Stimulated activated naive CD8-positive, alpha-beta T cell treated with anti-CD3 and anti-CD28 coated beads, Interleukin-15, amount 100 ng/mL, for 72 hours (primary cell): ENCODE measurements around the gene LDLRAD1.
A peak's percentile ranks its signal among the peaks of the same experiment; 100 is the strongest.
"Not testable (repeated sequence)": the region's sequence is repeated elsewhere in the genome, so short reads cannot be mapped to it uniquely, and the experiment has no call there.

Experiments
- ATAC-seq: fragments of 150-1000 bp; cut with Tn5 transposase; 2 replicates; pipeline ENCODE4 v1.10.0; 2021; ENCODE audit warnings: mild to moderate bottlenecking, moderate library complexity
- DNase-seq, 2 donors: peaks; one replicate each; pipeline ENCODE4 v3.0.0; 2021 to 2022
- H3K27ac Mint-ChIP-seq, 2 donors: one replicate each; pipeline ENCODE4 v1.8.0; 2022; ENCODE audit warnings: mild to moderate bottlenecking in 2 of 2, mixed read lengths in 2 of 2, moderate library complexity in 2 of 2
- H3K27me3 Mint-ChIP-seq: one replicate; pipeline ENCODE4 v1.8.0; 2022; ENCODE audit warnings: mixed read lengths
- H3K4me1 Mint-ChIP-seq: one replicate; pipeline ENCODE4 v1.8.0; 2022; ENCODE audit warnings: mild to moderate bottlenecking, mixed read lengths
- H3K4me3 Mint-ChIP-seq, 2 donors: one replicate each; pipeline ENCODE4 v1.8.0; 2022; ENCODE audit warnings: mild to moderate bottlenecking in 2 of 2, mixed read lengths in 2 of 2, moderate library complexity in 1 of 2
- H3K9me3 Mint-ChIP-seq, 2 donors: one replicate each; pipeline ENCODE4 v1.8.0; 2022; ENCODE audit warnings: mixed read lengths in 2 of 2

Gene LDLRAD1

GRCh38 chr1:54008876-54009275 lies 9.1 kb downstream of the LDLRAD1 start:
- Mint-ChIP-seq H3K27me3 (peaks cover 33% of the 10 kb centered on the region), H3K4me1 (no peaks in the 10 kb centered on the region), H3K27ac (no peak overlapping the region), H3K4me3 (no peak overlapping the region), H3K9me3 (no peaks in the 10 kb centered on the region)
- DNase-seq (no peak), ATAC-seq (no peak)

GRCh38 chr1:54007613-54008012 lies 10.4 kb downstream of the LDLRAD1 start:
- ATAC-seq = no peak
- peaks cover 29% of the 10 kb centered on the region for H3K27me3 Mint-ChIP-seq
- DNase-seq = no peak
- no peaks in the 10 kb centered on the region for H3K9me3 Mint-ChIP-seq
- H3K4me3 Mint-ChIP-seq = no peak overlapping the region
- H3K4me1 Mint-ChIP-seq = no peaks in the 10 kb centered on the region
- no peak overlapping the region for H3K27ac Mint-ChIP-seq

GRCh38 chr1:54006508-54006907 lies 11.5 kb downstream of the LDLRAD1 start:
- no peaks in the 10 kb centered on the region for H3K4me1 Mint-ChIP-seq
- H3K9me3 Mint-ChIP-seq = no peaks in the 10 kb centered on the region
- DNase-seq (no peak), ATAC-seq (no peak)
- no peak overlapping the region for H3K4me3 Mint-ChIP-seq
- H3K27ac Mint-ChIP-seq = no peak overlapping the region
- peaks cover 28% of the 10 kb centered on the region for H3K27me3 Mint-ChIP-seq

- H3K27ac Mint-ChIP-seq = no peak overlapping the region
- H3K27me3 Mint-ChIP-seq = peaks cover 18% of the 10 kb centered on the region
- DNase-seq = no peak
- H3K4me3 Mint-ChIP-seq = no peak overlapping the region
- no peaks in the 10 kb centered on the region for H3K9me3 Mint-ChIP-seq
- no peak for ATAC-seq
- no peaks in the 10 kb centered on the region for H3K4me1 Mint-ChIP-seq
Observed at GRCh38 chr1:54004481-54005049, 13.4 kb downstream of the LDLRAD1 start.

- H3K4me1 Mint-ChIP-seq, DNase-seq, H3K9me3 Mint-ChIP-seq, ATAC-seq, H3K4me3 Mint-ChIP-seq, H3K27ac Mint-ChIP-seq: not testable (repeated sequence)
- H3K27me3 Mint-ChIP-seq = peaks cover 18% of the 10 kb centered on the region
Observed at GRCh38 chr1:54003750-54004480, 14.1 kb downstream of the LDLRAD1 start.

- Mint-ChIP-seq H3K27me3 (peaks cover 18% of the 10 kb centered on the region), H3K4me1 (no peaks in the 10 kb centered on the region), H3K4me3 (no peak overlapping the region), H3K27ac (no peak overlapping the region), H3K9me3 (no peaks in the 10 kb centered on the region)
- no peak for DNase-seq
- no peak for ATAC-seq
Observed at GRCh38 chr1:54003249-54003646, 14.7 kb downstream of the LDLRAD1 start.

GRCh38 chr1:54002544-54003248 lies 15.3 kb downstream of the LDLRAD1 start:
- H3K27me3 Mint-ChIP-seq = peaks cover 18% of the 10 kb centered on the region
- no peaks in the 10 kb centered on the region for H3K9me3 Mint-ChIP-seq
- no peaks in the 10 kb centered on the region for H3K4me1 Mint-ChIP-seq
- DNase-seq (no peak), ATAC-seq (no peak)
- H3K27ac Mint-ChIP-seq = no peak overlapping the region
- no peak overlapping the region for H3K4me3 Mint-ChIP-seq

- Mint-ChIP-seq H3K27me3 (peaks cover 14% of the 10 kb centered on the region), H3K4me3 (no peak overlapping the region), H3K9me3 (no peaks in the 10 kb centered on the region), H3K4me1 (no peaks in the 10 kb centered on the region), H3K27ac (no peak overlapping the region)
- DNase-seq (no peak), ATAC-seq (no peak)
Observed at GRCh38 chr1:54001591-54001990, 16.4 kb downstream of the LDLRAD1 start.

- Mint-ChIP-seq H3K4me1 (no peaks in the 10 kb centered on the region), H3K27ac (no peak overlapping the region), H3K4me3 (no peak overlapping the region), H3K27me3 (peaks cover 9% of the 10 kb centered on the region), H3K9me3 (no peaks in the 10 kb centered on the region)
- ATAC-seq (no peak), DNase-seq (no peak)
Observed at GRCh38 chr1:53999920-54000319, 18.1 kb downstream of the LDLRAD1 start.

GRCh38 chr1:53998223-53998622 lies 19.8 kb downstream of the LDLRAD1 start:
- Mint-ChIP-seq H3K4me1 (no peaks in the 10 kb centered on the region), H3K9me3 (no peaks in the 10 kb centered on the region), H3K27me3 (peaks cover 9% of the 10 kb centered on the region), H3K4me3 (no peak overlapping the region), H3K27ac (no peak overlapping the region)
- DNase-seq (no peak), ATAC-seq (no peak)

- Mint-ChIP-seq H3K4me1 (no peaks in the 10 kb centered on the region), H3K27me3 (no peaks in the 10 kb centered on the region), H3K9me3 (no peaks in the 10 kb centered on the region), H3K27ac (no peak overlapping the region), H3K4me3 (no peak overlapping the region)
- ATAC-seq = no peak
- no peak for DNase-seq
Observed at GRCh38 chr1:53995683-53996082, 22.3 kb downstream of the LDLRAD1 start.

- not testable (repeated sequence) for H3K27ac Mint-ChIP-seq, H3K9me3 Mint-ChIP-seq, DNase-seq, H3K27me3 Mint-ChIP-seq, ATAC-seq, H3K4me1 Mint-ChIP-seq, H3K4me3 Mint-ChIP-seq
Observed at GRCh38 chr1:53994516-53994915, 23.5 kb downstream of the LDLRAD1 start.

- Mint-ChIP-seq H3K9me3 (no peaks in the 10 kb centered on the region), H3K27ac (no peak overlapping the region), H3K4me1 (no peaks in the 10 kb centered on the region), H3K4me3 (no peak overlapping the region), H3K27me3 (no peaks in the 10 kb centered on the region)
- ATAC-seq (no peak), DNase-seq (no peak)
Observed at GRCh38 chr1:53992085-53992874, 25.7 kb downstream of the LDLRAD1 start.

GRCh38 chr1:53987880-53988279 lies 30.1 kb downstream of the LDLRAD1 start:
- Mint-ChIP-seq H3K27ac (no peak overlapping the region), H3K4me3 (no peak overlapping the region), H3K27me3 (no peaks in the 10 kb centered on the region), H3K9me3 (no peaks in the 10 kb centered on the region), H3K4me1 (peaks cover 7% of the 10 kb centered on the region)
- peak; percentile 89 for ATAC-seq
- no peak for DNase-seq

GRCh38 chr1:53986458-53986857 lies 31.5 kb downstream of the LDLRAD1 start:
- no peak for ATAC-seq
- no peak for DNase-seq
- Mint-ChIP-seq H3K27ac (no peak overlapping the region), H3K27me3 (peaks cover 8% of the 10 kb centered on the region), H3K9me3 (no peaks in the 10 kb centered on the region), H3K4me1 (peaks cover 7% of the 10 kb centered on the region), H3K4me3 (no peak overlapping the region)

GRCh38 chr1:53984726-53985125 lies 33.3 kb downstream of the LDLRAD1 start:
- ATAC-seq = no peak

More at GRCh38 chr1:53984726-53985125, 33.3 kb downstream of the LDLRAD1 start:
- no peak overlapping the region for H3K27ac Mint-ChIP-seq
- H3K4me3 Mint-ChIP-seq = no peak overlapping the region
- DNase-seq = no peak
- peaks cover 7% of the 10 kb centered on the region for H3K4me1 Mint-ChIP-seq
- H3K27me3 Mint-ChIP-seq = peaks cover 8% of the 10 kb centered on the region
- H3K9me3 Mint-ChIP-seq = no peaks in the 10 kb centered on the region
